NCI-H2029 treated with DMSO at 0.1 percent for 48 hours (cell line): ENCODE data around the gene ALK.

ENCODE experiments used
- DNase-seq: peaks from one replicate; lab custom pipeline; 2025; lab: John Stamatoyannopoulos, UW

ALK gene

GRCh38 chr2:29155578-29155977, 765.8 kb downstream of the ALK start:
- no peak for DNase-seq

- no peak for DNase-seq
Observed at GRCh38 chr2:29154610-29155009, 766.8 kb downstream of the ALK start.

GRCh38 chr2:29147963-29148362, 773.4 kb downstream of the ALK start:
- DNase-seq = no peak

GRCh38 chr2:29146197-29146596, 775.2 kb downstream of the ALK start:
- DNase-seq = no peak

- no peak for DNase-seq
Observed at GRCh38 chr2:29143657-29144056, 777.7 kb downstream of the ALK start.
